H1 (cell line): ENCODE results near the gene FAM53A. TPM values are rescaled to one million over a fixed set of nuclear protein-coding genes. Genes with fewer than 3 reads are reported as not detected.

Experiments
- EGR1 ChIP-seq: IDR thresholded peaks from 2 replicates; pipeline ENCODE4 v1.6.1; 2011; ENCODE audit warnings: low read depth, low read length, borderline replicate concordance
- EP300 ChIP-seq, 2 experiments: IDR thresholded peaks; 1 replicate in 1 of 2; 2 replicates in 1 of 2; pipeline ENCODE4 v1.6.1; 2011 to 2012; ENCODE audit warnings: low read depth in 2 of 2, low read length in 2 of 2, mild to moderate bottlenecking in 2 of 2, borderline replicate concordance in 1 of 2, inconsistent platforms in 1 of 2, moderate library complexity in 1 of 2
- TEAD4 ChIP-seq: IDR thresholded peaks from 2 replicates; pipeline ENCODE4 v1.6.1; 2012; ENCODE audit warnings: low read depth, low read length, inconsistent platforms, mixed read lengths
- YY1 ChIP-seq: IDR thresholded peaks from 2 replicates; pipeline ENCODE4 v1.6.1; 2011; ENCODE audit warnings: low read depth, mild to moderate bottlenecking, low read length
- polyA plus RNA-seq, 7 experiments: library from polyadenylated mRNA; depleted of rRNA in 3 of 7; stranded (reverse) in 5 of 7; unstranded in 2 of 7; fragments of >200 nt in 5 of 7; fragments of 200-250 nt in 2 of 7; gene quantifications; 1 replicate in 5 of 7; 2 replicates in 1 of 7; 4 replicates in 1 of 7; pipeline versions ENCODE4 v1.2.1 to v1.2.3, GENCODE V29; 2011 to 2013; ENCODE audit warnings: missing spikeins in 2 of 7, mixed read lengths in 2 of 7
- total RNA-seq: library from RNA; stranded (reverse); fragmentation: NEBNext Ultra II Directional; extraction: Animal tissue kit (Norgen Biotek cat#: 25700); gene quantifications from 2 replicates; pipeline ENCODE4 v1.2.1, GENCODE V29; 2021
- TF ChIP-seq, protein P1 (sequence below), 3 experiments: IDR thresholded peaks; 1 replicate in 2 of 3; 2 replicates in 1 of 3; pipeline versions ENCODE4 v1.5.1 to v1.6.1; 2011; ENCODE audit warnings: low read length in 3 of 3, mild to moderate bottlenecking in 3 of 3, inconsistent platforms in 2 of 3, low read depth in 1 of 3, moderate library complexity in 1 of 3; ENCODE audit not compliant: insufficient read depth in 1 of 3; ENCODE audit errors: control extremely low read depth in 1 of 3

The FAM53A gene
- total and polyA plus RNA-seq, 2 of the 8 experiments (the other 6 are each of a cell fraction or from before 2014, with no cell fraction given): 1.9 to 2.0 TPM

DNA sequence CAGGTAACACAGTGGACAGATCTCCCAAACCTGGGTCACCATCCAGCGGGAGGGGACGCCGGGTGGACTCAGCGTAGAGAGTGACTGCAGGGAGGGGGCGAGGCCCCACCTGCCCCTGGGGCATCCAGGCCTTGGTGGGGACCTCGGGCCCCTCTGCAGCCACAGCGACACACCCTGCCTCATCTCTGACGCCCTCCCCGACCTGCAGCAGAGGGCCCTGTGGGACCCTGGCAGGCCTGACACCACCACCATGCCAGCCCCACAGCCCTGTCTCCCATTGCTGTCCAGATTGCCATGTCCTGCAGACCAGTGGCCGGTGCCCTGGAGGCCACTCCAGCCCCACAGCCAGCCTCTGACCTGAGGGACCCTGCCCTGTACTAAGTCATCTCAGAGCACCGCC lies 45.2 kb downstream of the FAM53A start (continued):
- TF ChIP-seq, protein P1, sequence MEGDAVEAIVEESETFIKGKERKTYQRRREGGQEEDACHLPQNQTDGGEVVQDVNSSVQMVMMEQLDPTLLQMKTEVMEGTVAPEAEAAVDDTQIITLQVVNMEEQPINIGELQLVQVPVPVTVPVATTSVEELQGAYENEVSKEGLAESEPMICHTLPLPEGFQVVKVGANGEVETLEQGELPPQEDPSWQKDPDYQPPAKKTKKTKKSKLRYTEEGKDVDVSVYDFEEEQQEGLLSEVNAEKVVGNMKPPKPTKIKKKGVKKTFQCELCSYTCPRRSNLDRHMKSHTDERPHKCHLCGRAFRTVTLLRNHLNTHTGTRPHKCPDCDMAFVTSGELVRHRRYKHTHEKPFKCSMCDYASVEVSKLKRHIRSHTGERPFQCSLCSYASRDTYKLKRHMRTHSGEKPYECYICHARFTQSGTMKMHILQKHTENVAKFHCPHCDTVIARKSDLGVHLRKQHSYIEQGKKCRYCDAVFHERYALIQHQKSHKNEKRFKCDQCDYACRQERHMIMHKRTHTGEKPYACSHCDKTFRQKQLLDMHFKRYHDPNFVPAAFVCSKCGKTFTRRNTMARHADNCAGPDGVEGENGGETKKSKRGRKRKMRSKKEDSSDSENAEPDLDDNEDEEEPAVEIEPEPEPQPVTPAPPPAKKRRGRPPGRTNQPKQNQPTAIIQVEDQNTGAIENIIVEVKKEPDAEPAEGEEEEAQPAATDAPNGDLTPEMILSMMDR (IDR thresholded peaks at IDR 0.05; ENCODE audit: control extremely low read depth in 1 of 3, insufficient read depth in 1 of 3, low read depth in 1 of 3, low read length in 3 of 3): no peak
- TF ChIP-seq TEAD4: no peak
- no peak for TF ChIP-seq EGR1
- TF ChIP-seq YY1: no peak
- no peak for TF ChIP-seq EP300 (IDR thresholded peaks at IDR 0.05; ENCODE audit: borderline replicate concordance in 1 of 2, low read depth in 2 of 2, low read length in 2 of 2)
